H9 (cell line): ENCODE data around the gene KRTAP13-4. TPM values are rescaled to one million over a fixed set of nuclear protein-coding genes. Genes with fewer than 3 reads are reported as not detected.

Source experiments
- DNase-seq: peaks from one replicate; pipeline ENCODE4 v3.0.0-alpha.2; 2017
- H2AFZ ChIP-seq: one replicate; pipeline ENCODE4 v1.6.1; 2013; ENCODE audit warnings: mild to moderate bottlenecking, low read length, control low read depth, moderate library complexity
- H2AK5ac ChIP-seq: 2 replicates; pipeline ENCODE4 v1.6.1; 2013; ENCODE audit warnings: low read length, control low read depth, mixed read lengths; ENCODE audit not compliant: insufficient read length
- H2BK120ac ChIP-seq: one replicate; pipeline ENCODE4 v1.6.1; 2013; ENCODE audit warnings: low read depth, mild to moderate bottlenecking, low read length, control low read depth, inconsistent platforms; ENCODE audit not compliant: poor library complexity, severe bottlenecking
- H2BK12ac ChIP-seq: 2 replicates; pipeline ENCODE4 v1.6.1; 2013; ENCODE audit warnings: low read length, control low read depth, mixed read lengths, low read depth; ENCODE audit not compliant: insufficient read length
- H2BK15ac ChIP-seq: 2 replicates; pipeline ENCODE4 v1.6.1; 2013; ENCODE audit warnings: low read depth, low read length, control low read depth
- H2BK20ac ChIP-seq: one replicate; pipeline ENCODE4 v1.6.1; 2013; ENCODE audit warnings: low read depth, mild to moderate bottlenecking, low read length, control low read depth, inconsistent platforms; ENCODE audit not compliant: poor library complexity, severe bottlenecking
- H2BK5ac ChIP-seq: 2 replicates; pipeline ENCODE4 v1.6.1; 2013; ENCODE audit warnings: low read length, control low read depth, mixed read lengths; ENCODE audit not compliant: insufficient read length
- H3K14ac ChIP-seq: 2 replicates; pipeline ENCODE4 v1.6.1; 2013; ENCODE audit warnings: low read length, control low read depth; ENCODE audit not compliant: insufficient read depth
- H3K18ac ChIP-seq: 2 replicates; pipeline ENCODE4 v1.6.1; 2013; ENCODE audit warnings: low read depth, mild to moderate bottlenecking, mixed read lengths, low read length, control low read depth; ENCODE audit not compliant: insufficient read length
- H3K23ac ChIP-seq: 2 replicates; pipeline ENCODE4 v1.6.1; 2013; ENCODE audit warnings: low read length, control low read depth, mixed read lengths, low read depth; ENCODE audit not compliant: insufficient read length
- H3K23me2 ChIP-seq: 2 replicates; pipeline ENCODE4 v1.6.1; 2013; ENCODE audit warnings: low read depth, mild to moderate bottlenecking, mixed read lengths, low read length, control low read depth; ENCODE audit not compliant: insufficient read length, poor library complexity, severe bottlenecking
- H3K27ac ChIP-seq: 2 replicates; pipeline ENCODE4 v1.5.1; 2013; ENCODE audit warnings: low read length, control low read depth, mixed read lengths, low read depth; ENCODE audit not compliant: insufficient read length
- H3K27me3 ChIP-seq: 2 replicates; pipeline ENCODE4 v1.6.1; 2013; ENCODE audit warnings: low read length, control low read depth, inconsistent platforms; ENCODE audit not compliant: insufficient read depth
- H3K4ac ChIP-seq: 2 replicates; pipeline ENCODE4 v1.6.1; 2013; ENCODE audit warnings: low read depth, mild to moderate bottlenecking, control low read depth, inconsistent platforms, low read length, moderate library complexity
- H3K4me1 ChIP-seq: 2 replicates; pipeline ENCODE4 v1.6.1; 2013; ENCODE audit warnings: low read length, control low read depth, inconsistent platforms; ENCODE audit not compliant: insufficient read depth
- H3K4me2 ChIP-seq: 2 replicates; pipeline ENCODE4 v1.6.1; 2013; ENCODE audit warnings: low read length, control low read depth, mixed read lengths; ENCODE audit not compliant: insufficient read length, insufficient read depth
- H3K56ac ChIP-seq: 2 replicates; pipeline ENCODE4 v1.6.1; 2013; ENCODE audit warnings: low read depth, mild to moderate bottlenecking, mixed read lengths, low read length, control low read depth; ENCODE audit not compliant: insufficient read length
- H3K79me1 ChIP-seq: 2 replicates; pipeline ENCODE4 v1.6.1; 2013; ENCODE audit warnings: low read depth, mild to moderate bottlenecking, moderate library complexity, low read length, control low read depth, inconsistent platforms; ENCODE audit not compliant: insufficient read depth, poor library complexity, severe bottlenecking
- H3K79me2 ChIP-seq: 2 replicates; pipeline ENCODE4 v1.6.1; 2013; ENCODE audit warnings: low read length, control low read depth, inconsistent platforms; ENCODE audit not compliant: insufficient read depth
- H3K9ac ChIP-seq: 2 replicates; pipeline ENCODE4 v1.6.1; 2013; ENCODE audit warnings: low read length, control low read depth, mixed read lengths; ENCODE audit not compliant: insufficient read length; ENCODE audit errors: extremely low read depth
- H3K9me3 ChIP-seq: one replicate; pipeline ENCODE4 v1.6.1; 2013; ENCODE audit warnings: low read depth, low read length, inconsistent platforms; ENCODE audit not compliant: control insufficient read depth
- H3T11ph ChIP-seq: one replicate; pipeline ENCODE4 v1.6.1; 2013; ENCODE audit warnings: mild to moderate bottlenecking, low read length, control low read depth, inconsistent platforms
- H4K20me1 ChIP-seq: one replicate; pipeline ENCODE4 v1.6.1; 2013; ENCODE audit not compliant: control insufficient read depth, insufficient read length, insufficient read depth
- H4K5ac ChIP-seq: 2 replicates; pipeline ENCODE4 v1.6.1; 2013; ENCODE audit warnings: low read depth, mild to moderate bottlenecking, mixed read lengths, low read length, control low read depth; ENCODE audit not compliant: insufficient read length
- H4K8ac ChIP-seq: replicated peaks from 2 replicates; pipeline ENCODE4 v1.6.1; 2013; ENCODE audit warnings: low read length, control low read depth, mixed read lengths, low read depth; ENCODE audit not compliant: insufficient read length
- H4K91ac ChIP-seq: 2 replicates; pipeline ENCODE4 v1.6.1; 2013; ENCODE audit warnings: low read depth, mild to moderate bottlenecking, moderate library complexity, mixed read lengths, low read length, control low read depth; ENCODE audit not compliant: insufficient read length
- H3K27ac Mint-ChIP-seq, 3 experiments: 2 replicates in 2 of 3; 3 replicates in 1 of 3; pipeline ENCODE4 v1.8.0; 2020 to 2021; ENCODE audit warnings: mixed read lengths in 3 of 3, mild to moderate bottlenecking in 1 of 3, moderate library complexity in 1 of 3
- H3K27me3 Mint-ChIP-seq: 2 replicates; pipeline ENCODE4 v1.8.0; 2021; ENCODE audit warnings: low read depth, mild to moderate bottlenecking, moderate library complexity, mixed read lengths
- H3K36me3 Mint-ChIP-seq, 3 experiments: 2 replicates in 2 of 3; 3 replicates in 1 of 3; pipeline ENCODE4 v1.8.0; 2020 to 2021; ENCODE audit warnings: low read depth in 3 of 3, mixed read lengths in 3 of 3; ENCODE audit not compliant: insufficient read depth in 1 of 3
- H3K4me1 Mint-ChIP-seq, 2 experiments: 2 replicates each; pipeline ENCODE4 v1.8.0; 2020; ENCODE audit warnings: mixed read lengths in 2 of 2
- H3K4me3 Mint-ChIP-seq, 2 experiments: 2 replicates in 1 of 2; 3 replicates in 1 of 2; pipeline ENCODE4 v1.8.0; 2020 to 2021; ENCODE audit warnings: mild to moderate bottlenecking in 2 of 2, mixed read lengths in 2 of 2, moderate library complexity in 1 of 2
- H3K9me3 Mint-ChIP-seq, 2 experiments: 2 replicates in 1 of 2; 3 replicates in 1 of 2; pipeline ENCODE4 v1.8.0; 2020; ENCODE audit warnings: mild to moderate bottlenecking in 2 of 2, mixed read lengths in 2 of 2, moderate library complexity in 1 of 2
- CTCF ChIP-seq: fragments of 200-600 bp; sonication (generic); conservative IDR thresholded peaks from 3 replicates; pipeline ENCODE4 v1.8.0; 2021; ENCODE audit warnings: antibody characterized with exemption, mild to moderate bottlenecking
- WGBS: extraction: QIAGEN DNeasy Blood & Tissue Kit; methylation state at CpG from one replicate; pipeline ENCODE4 v1.1.7; 2013; ENCODE audit warnings: missing lambda C conversion rate, low lambda C conversion rate, mixed read lengths; ENCODE audit not compliant: insufficient read length; ENCODE audit errors: extremely low coverage; 5-methylcytosine and 5-hydroxymethylcytosine counted together
- total RNA-seq: library from RNA; stranded (reverse); gene quantifications from 2 replicates; pipeline ENCODE4 v1.2.1, GENCODE V29; 2021

KRTAP13-4 gene
- total RNA-seq, 1 experiment from 2014 or later, result 0.39 TPM

GRCh38 chr21:30391492-30392025 is 38.5 kb upstream of the KRTAP13-4 start:
- H3K4me2 ChIP-seq, result no peak overlapping the region
- no peaks in the 10 kb centered on the region for H3K4me1 ChIP-seq
- Mint-ChIP-seq H3K36me3 (peaks cover 0 to 2% (median 0%) of the 10 kb centered on the region in 3 experiments; a peak in 2 of 7 replicates), H3K9me3 (peaks cover 7 to 8% of the 10 kb centered on the region in 2 experiments; a peak in 3 of 5 replicates), H3K4me3 (no peak overlapping the region), H3K27ac (no peak overlapping the region), H3K4me1 (no peaks in the 10 kb centered on the region), H3K27me3 (no peaks in the 10 kb centered on the region; the same call in 1 of the 2 replicates)
- no peaks in the 10 kb centered on the region for H3K9me3 ChIP-seq
- no peak overlapping the region for H4K8ac ChIP-seq
- no peak overlapping the region for H2BK5ac ChIP-seq
- no peak overlapping the region for H3K27ac ChIP-seq
- no peaks in the 10 kb centered on the region for H3K23me2 ChIP-seq
- H3K14ac ChIP-seq, result no peak overlapping the region
- no peaks in the 10 kb centered on the region for H4K20me1 ChIP-seq
- no peak overlapping the region for H2BK12ac ChIP-seq
- DNase-seq, result no peak
- no peak for TF ChIP-seq CTCF
- H2AFZ ChIP-seq, result no peak overlapping the region
- H3K27me3 ChIP-seq, result no peaks in the 10 kb centered on the region
- no CpG with 5 or more reads among the region's 2 CpGs for WGBS
- no peak overlapping the region for H2AK5ac ChIP-seq
- H3K79me1 ChIP-seq, result no peaks in the 10 kb centered on the region
- no peak overlapping the region for H2BK20ac ChIP-seq
- no peak overlapping the region for H2BK120ac ChIP-seq
- H3K18ac ChIP-seq, result no peak overlapping the region
- H3K56ac ChIP-seq, result no peak overlapping the region
- no peak overlapping the region for H4K91ac ChIP-seq
- H3K79me2 ChIP-seq, result no peaks in the 10 kb centered on the region
- H4K5ac ChIP-seq, result no peak overlapping the region
- H3K4ac ChIP-seq, result no peak overlapping the region
- H3T11ph ChIP-seq, result no peak overlapping the region
- H3K23ac ChIP-seq, result no peak overlapping the region
- no peak overlapping the region for H2BK15ac ChIP-seq
- H3K9ac ChIP-seq, result no peak overlapping the region
